GM21447 (cell line): ENCODE results near the gene CCDC136.

ENCODE experiments used
- ATAC-seq: cut with Tn5 transposase; IDR thresholded peaks from one replicate; pipeline ENCODE4 v1.9.1; 2021; ENCODE audit not compliant: unreplicated experiment

The CCDC136 gene

GRCh38 chr7:128804484-128804883 lies 12.7 kb downstream of the CCDC136 start:
- ATAC-seq = no peak

- no peak for ATAC-seq
Measured at GRCh38 chr7:128805225-128805624, 13.5 kb downstream of the CCDC136 start.

DNA sequence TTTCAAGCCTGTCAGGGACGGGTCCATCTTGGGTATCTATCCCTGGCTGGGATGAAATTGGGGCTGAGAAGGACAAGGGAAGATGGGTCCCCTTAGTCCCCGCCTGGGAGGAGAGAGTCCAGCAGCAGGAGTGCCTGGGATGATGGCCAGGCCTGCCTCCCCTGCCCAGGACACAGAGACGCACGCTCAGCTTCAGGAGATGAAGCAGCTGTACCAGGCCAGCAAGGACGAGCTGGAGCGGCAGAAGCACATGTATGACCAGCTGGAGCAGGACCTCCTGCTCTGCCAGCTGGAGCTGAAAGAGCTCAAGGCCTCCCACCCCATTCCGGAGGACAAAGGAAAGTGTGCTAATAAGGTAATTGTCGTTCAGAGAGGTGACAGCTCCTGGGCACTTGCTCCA lies 15.4 kb downstream of the CCDC136 start:
- no peak for ATAC-seq

GRCh38 chr7:128809363-128809762 lies 17.6 kb downstream of the CCDC136 start:
- ATAC-seq = no peak

GRCh38 chr7:128810473-128810872 lies 18.7 kb downstream of the CCDC136 start:
- ATAC-seq = no peak

DNA sequence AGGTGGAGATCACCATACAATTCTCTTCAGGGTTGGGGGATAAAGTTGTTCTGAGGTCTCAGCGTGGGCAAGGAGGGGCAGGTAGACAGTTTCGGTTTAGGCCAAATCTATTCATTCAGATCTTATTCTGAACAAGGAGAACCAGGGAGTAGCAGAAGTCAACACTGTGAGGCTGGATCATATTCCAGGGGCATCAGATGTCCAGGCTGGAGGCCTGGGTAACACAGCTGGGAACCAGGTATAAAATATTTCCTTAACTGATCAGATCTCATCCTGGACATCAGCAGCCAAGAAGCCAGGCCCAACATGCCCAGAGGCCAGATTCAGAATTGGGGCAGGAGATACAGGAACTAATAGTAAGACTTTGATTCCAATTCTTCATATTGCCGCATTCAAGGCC lies 19.2 kb downstream of the CCDC136 start:
- ATAC-seq = no peak

DNA sequence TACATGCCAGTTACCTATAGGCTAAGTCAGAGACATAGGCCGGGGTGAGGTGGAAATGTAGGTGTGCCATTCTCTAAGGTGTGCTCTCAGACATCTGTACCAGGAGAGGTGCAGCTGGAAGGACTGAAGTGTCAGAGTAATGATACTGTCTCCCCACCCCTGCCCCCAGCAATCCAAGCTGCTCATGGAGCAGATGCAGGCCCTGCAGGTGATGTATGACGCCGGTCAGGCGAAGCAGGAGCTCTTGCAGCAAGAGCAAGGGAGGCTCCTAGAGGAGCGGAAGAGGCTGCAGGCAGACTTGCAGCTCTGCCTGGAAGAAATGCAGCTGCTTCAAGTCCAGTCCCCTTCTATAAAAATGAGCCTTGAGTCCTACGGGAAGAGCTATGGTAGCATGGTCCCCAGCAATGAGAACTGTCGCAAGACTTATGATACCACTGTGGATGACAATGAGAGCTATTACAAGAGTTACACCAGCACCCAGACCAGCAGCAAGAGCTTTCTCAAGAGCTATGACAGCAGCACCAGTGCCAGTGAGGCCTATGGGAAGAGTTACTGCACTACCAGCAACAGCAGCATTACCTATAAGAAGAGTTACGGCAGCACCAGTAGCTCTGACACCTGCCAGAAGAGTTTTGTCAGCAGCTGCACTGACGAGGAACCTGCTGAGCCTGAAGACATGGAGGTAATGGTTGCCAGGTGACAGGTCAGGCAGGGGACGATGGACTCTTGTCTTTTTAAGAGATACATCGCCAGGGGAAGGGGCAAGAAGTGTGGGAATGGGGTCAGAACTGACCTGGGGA lies 20.1 kb downstream of the CCDC136 start:
- ATAC-seq = no peak

DNA sequence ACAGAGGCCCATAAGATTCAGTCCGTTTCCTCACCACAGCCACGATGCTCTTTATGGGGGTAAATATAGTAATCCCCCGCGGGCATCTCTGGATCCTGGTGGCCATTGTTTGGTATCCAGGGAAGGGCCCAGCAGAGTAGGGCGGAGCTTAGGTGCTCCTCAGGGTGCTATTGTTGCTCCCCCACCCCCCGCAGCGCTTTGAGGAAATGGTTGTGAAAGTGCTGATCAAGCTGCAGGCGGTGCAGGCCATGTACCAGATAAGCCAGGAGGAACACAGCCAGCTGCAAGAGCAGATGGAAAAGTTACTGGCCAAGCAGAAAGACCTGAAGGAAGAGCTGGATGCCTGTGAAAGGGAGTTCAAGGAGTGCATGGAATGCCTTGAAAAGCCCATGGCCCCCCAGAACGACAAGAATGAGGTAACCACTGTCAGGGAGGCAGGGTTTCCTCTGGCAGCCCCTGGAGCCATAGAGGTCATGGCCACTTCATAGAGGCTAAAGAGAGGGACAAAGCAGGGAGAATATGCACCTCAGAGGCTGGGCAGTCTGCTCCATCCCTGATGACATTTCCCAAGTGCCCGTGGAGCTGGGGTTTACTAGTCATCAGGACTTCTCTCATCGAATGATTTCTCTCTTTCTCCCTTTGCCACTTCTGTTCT lies 20.9 kb downstream of the CCDC136 start:
- ATAC-seq = no peak

DNA sequence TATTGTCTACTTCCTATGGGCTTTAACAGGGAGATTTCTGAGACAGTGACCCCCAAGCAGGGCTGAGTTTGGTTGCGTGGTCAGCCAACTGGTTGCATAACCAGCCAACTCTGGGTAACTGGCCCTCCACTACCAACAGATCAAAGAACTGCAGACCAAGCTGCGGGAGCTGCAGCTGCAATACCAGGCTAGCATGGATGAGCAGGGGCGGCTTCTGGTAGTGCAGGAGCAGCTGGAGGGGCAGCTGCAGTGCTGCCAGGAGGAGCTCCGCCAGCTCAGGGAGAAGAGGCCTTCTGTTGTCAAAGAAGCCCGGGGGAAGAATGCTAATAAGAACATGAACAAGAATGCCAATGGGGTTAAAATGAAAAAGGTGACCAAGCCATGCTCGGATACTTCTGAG lies 22.7 kb downstream of the CCDC136 start:
- ATAC-seq = no peak

- ATAC-seq = no peak
Measured at GRCh38 chr7:128815289-128815942, 23.6 kb downstream of the CCDC136 start.

- ATAC-seq = no peak
Measured at GRCh38 chr7:128818694-128819093, 26.9 kb downstream of the CCDC136 start.

- ATAC-seq = no peak
Measured at GRCh38 chr7:128821724-128822123, 30.0 kb downstream of the CCDC136 start.

GRCh38 chr7:128826512-128826911 lies 34.7 kb downstream of the CCDC136 start:
- ATAC-seq = no peak

DNA sequence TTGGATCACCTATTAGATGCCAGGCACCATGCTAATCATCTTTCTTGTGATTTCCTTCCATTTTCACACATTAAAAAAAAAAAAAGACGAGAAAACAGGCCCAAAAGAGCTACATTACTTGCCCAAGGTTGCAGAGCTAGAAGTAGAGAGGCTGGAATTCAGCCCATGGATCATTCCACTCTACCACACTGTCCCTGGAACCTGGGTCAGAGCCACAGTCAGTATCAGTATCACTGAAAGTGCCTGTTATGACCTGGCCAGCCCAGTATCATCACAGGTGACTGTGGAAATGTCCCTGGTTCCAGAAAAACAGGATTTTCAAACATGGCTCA lies 35.1 kb downstream of the CCDC136 start:
- no peak for ATAC-seq

- ATAC-seq = no peak
Measured at GRCh38 chr7:128827248-128827958, 35.6 kb downstream of the CCDC136 start.

DNA sequence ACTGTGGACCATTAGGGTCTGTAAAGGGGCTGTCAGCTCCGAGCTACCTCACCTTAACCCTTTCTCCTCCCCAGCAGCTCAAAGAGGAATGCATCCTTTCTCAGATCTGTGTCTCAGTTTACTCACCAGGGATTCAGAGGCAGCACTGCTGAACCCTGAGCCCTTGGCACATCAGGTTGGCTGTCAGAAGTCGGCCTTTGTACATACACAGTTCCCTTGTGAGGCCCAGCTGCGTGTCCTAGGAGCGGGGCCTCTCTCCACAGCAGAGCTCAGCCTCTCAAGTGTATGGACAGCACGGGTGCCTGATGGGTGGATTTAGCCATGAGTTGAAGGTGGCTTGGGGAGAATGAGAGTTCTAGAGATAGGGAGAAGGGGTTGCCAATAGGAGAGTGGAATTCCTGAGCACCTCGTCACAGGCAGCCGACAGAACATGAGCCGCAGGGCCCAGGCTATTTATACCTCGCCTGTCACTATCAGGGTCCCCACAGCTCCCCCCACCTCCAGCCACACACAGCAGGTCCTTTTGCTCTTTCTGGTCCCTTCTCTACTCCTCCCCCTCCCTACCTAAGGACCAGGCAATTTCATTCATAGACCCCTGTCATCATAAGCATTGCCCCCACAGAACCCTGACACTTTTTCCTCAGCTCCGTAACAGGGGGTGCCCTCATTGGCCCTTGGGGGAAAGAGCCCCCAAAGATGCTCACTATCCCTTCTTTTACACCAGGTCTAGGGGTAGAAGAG lies 36.4 kb downstream of the CCDC136 start:
- no peak for ATAC-seq

DNA sequence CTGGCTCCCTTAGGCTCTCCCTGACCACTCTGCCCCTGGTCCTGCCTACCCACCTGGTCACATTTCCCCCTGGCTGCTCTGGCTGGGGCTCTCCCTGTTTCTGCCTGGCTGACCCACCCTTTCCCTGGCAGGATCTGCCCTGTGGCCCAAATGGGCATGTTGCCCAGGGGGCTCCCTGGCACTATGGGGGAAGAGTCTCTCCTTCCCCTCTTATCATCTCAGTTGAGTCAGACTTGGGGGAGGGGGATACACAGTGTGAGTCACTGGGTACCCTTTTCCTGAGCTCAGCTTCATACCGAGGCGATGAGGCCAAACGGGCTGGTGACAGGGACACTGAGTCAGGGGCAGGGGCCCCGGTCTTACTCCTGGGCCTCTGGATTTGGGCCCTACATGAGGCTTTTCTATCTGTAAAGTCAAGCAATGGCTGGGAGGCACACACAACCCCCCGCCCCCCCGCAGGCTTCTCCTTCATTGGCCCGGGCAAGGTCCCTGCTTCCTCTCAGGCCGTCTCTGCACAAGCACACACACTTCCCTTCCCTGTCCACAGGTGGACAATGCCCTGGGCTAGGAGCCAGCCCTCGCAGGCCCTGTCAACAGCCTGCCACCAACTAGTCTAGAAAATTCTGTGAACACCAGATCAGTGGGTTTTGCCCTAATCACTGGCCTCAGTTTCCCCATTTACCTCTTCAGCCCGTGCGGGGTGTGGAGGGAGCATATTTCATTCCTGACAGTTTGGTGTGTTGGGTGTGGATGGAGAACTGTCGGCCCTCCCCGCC lies 37.8 kb downstream of the CCDC136 start:
- ATAC-seq = no peak

DNA sequence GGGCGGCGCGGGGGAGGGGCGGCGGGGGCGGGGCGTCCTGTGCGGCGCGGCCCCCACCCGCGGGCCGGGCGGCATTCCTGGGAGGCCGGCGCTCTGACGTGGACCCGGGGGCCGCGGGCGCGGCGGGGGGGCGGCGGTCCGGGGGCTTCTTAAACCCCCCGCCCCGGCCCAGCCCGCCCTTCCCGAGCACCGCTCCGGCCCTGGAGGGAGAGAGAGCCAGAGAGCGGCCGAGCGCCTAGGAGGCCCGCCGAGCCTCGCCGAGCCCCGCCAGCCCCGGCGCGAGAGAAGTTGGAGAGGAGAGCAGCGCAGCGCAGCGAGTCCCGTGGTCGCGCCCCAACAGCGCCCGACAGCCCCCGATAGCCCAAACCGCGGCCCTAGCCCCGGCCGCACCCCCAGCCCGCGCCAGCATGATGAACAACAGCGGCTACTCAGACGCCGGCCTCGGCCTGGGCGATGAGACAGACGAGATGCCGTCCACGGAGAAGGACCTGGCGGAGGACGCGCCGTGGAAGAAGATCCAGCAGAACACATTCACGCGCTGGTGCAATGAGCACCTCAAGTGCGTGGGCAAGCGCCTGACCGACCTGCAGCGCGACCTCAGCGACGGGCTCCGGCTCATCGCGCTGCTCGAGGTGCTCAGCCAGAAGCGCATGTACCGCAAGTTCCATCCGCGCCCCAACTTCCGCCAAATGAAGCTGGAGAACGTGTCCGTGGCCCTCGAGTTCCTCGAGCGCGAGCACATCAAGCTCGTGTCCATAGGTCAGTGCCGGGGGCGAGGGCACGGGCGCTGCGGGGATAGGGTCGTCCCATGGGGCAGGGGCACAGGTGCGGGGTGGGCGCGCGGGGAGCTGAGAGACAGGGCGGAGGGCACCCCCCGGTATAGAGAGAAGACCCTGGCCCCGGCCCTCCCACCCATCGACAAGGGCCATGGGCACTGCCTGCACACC lies 38.7 kb downstream of the CCDC136 start, which contains the start of gene FLNC:
TSS of gene FLNC (plus strand) at position 176 of the 947 bp plus-strand sequence. CDS start at position 408, 232 bp downstream.
- ATAC-seq = no peak
